Psoas muscle (tissue), 8 donors: ENCODE results near the gene LRCH4. TPM values are rescaled to one million over a fixed set of nuclear protein-coding genes. Genes with fewer than 3 reads are reported as not detected.

ENCODE experiments used
- ATAC-seq, 4 donors: fragments of 200-7000 bp; cut with Tn5 transposase; one replicate each; pipeline ENCODE4 v1.9.1; 2020; ENCODE audit warnings: moderate library complexity in 3 of 4, mild to moderate bottlenecking in 2 of 4
- DNase-seq, 2 donors: peaks; one replicate each; pipeline ENCODE4 v3.0.0-alpha.2; 2020
- H3K27ac ChIP-seq: fragments of 200-600 bp; one replicate; pipeline ENCODE4 v1.8.0; 2022
- H3K27me3 ChIP-seq, 3 donors: fragments of 200-600 bp in 1 of 3; one replicate each; pipeline versions ENCODE4 v1.6.1 to v1.8.0; 2013 to 2022; ENCODE audit warnings: low read length in 2 of 3, mild to moderate bottlenecking in 2 of 3, moderate library complexity in 1 of 3; ENCODE audit not compliant: insufficient read depth in 3 of 3
- H3K36me3 ChIP-seq, 2 donors: fragments of 200-600 bp in 1 of 2; one replicate each; pipeline versions ENCODE4 v1.6.1 to v1.8.0; 2013 to 2022; ENCODE audit warnings: low read depth in 1 of 2, mild to moderate bottlenecking in 1 of 2, moderate library complexity in 1 of 2; ENCODE audit not compliant: insufficient read depth in 1 of 2
- H3K4me1 ChIP-seq: fragments of 200-600 bp; one replicate; pipeline ENCODE4 v1.8.0; 2022
- H3K4me3 ChIP-seq: fragments of 200-600 bp; one replicate; pipeline ENCODE4 v1.8.0; 2022; ENCODE audit warnings: mild to moderate bottlenecking
- H3K9me3 ChIP-seq: fragments of 200-600 bp; one replicate; pipeline ENCODE4 v1.8.0; 2022
- CTCF ChIP-seq: fragments of 200-600 bp; IDR thresholded peaks from one replicate; pipeline ENCODE4 v1.8.0; 2022; ENCODE audit warnings: antibody characterized with exemption
- WGBS, 3 donors: extraction: QIAGEN DNeasy Blood & Tissue Kit; methylation state at CpG; one replicate each; pipeline versions ENCODE4 v1.1.6 to v1.1.7; 2013; 5-methylcytosine and 5-hydroxymethylcytosine counted together
- intact Hi-C, 2 donors: fragments of 100-400 bp; cut with DNase I; formaldehyde crosslinking; loops; one replicate each; pipeline versions ENCODE4 v1.11.0 to v1.14.2; 2022
- polyA plus RNA-seq, 3 donors: library from polyadenylated mRNA; stranded (reverse); fragments of 200-250 nt; gene quantifications; one replicate each; pipeline ENCODE4 v1.2.3, GENCODE V29; 2013
- total RNA-seq, 4 donors: library from RNA; stranded (reverse); fragmentation: NEBNext Ultra II Directional in 2 of 4; extraction: Animal tissue kit (Norgen Biotek cat#: 25700) in 2 of 4; gene quantifications; one replicate each; pipeline versions ENCODE4 v1.2.1 to v1.2.4, GENCODE V29; 2021 to 2023
- donor health status: healthy with polysubstance abuse.
- donor health status: DM: no; HTN: no; CAD: no; lungs with moderate emphysema.
- donor health status: Bipolar disorder and iron deficiency.
- donor health status: healthy.
- donor health status: DM: yes; HTN: yes; CAD: no.
- donor health status: DM: no; HTN: no; CAD: no.
- donor health status: DM: no; HTN: no; CAD: no.
- donor health status: DM: yes; HTN: yes; CAD: no.

The LRCH4 gene
- total and polyA plus RNA-seq, 7 donors = 16.7 to 41.5 (median 33.5) TPM

- 41 to 50% (median 44%) methylated on average over 20 of the region's 20 CpGs for WGBS, 3 donors
- peak overlapping the region; percentile 31 for H3K4me3 ChIP-seq
- H3K27ac ChIP-seq = no peak overlapping the region
- H3K36me3 ChIP-seq = no peaks in the 10 kb centered on the region
- no peak for TF ChIP-seq CTCF
- intact Hi-C loops = no loop called here
- no peaks in the 10 kb centered on the region for H3K9me3 ChIP-seq
- H3K27me3 ChIP-seq = no peaks in the 10 kb centered on the region
- H3K4me1 ChIP-seq = peaks cover 5% of the 10 kb centered on the region
- peak in 1 of 2 donors; percentile 71 for DNase-seq
- ATAC-seq = no peak
Observed at GRCh38 chr7:100590077-100590737, 4.3 kb upstream of the LRCH4 start.

GRCh38 chr7:100589341-100589947, 3.5 kb upstream of the LRCH4 start:
- no peaks in the 10 kb centered on the region for H3K9me3 ChIP-seq
- no peak overlapping the region for H3K27ac ChIP-seq
- no peaks in the 10 kb centered on the region for H3K36me3 ChIP-seq
- TF ChIP-seq CTCF = no peak
- no peak overlapping the region for H3K4me3 ChIP-seq
- intact Hi-C loops = loop anchor here in 1 of 2 donors (5.0 kb wide), 1 partner anchor 88 kb away; no protein-coding TSS in a partner anchor
- WGBS, 3 donors = 43 to 47% (median 44%) methylated on average over 7 of the region's 7 CpGs
- DNase-seq (no peak), ATAC-seq (no peak)
- no peaks in the 10 kb centered on the region for H3K27me3 ChIP-seq
- H3K4me1 ChIP-seq = peaks cover 12% of the 10 kb centered on the region

- 61 to 78% (median 65%) methylated on average over 1 of the region's 1 CpG for WGBS, 3 donors
- Histone ChIP-seq H3K27me3 (no peaks in the 10 kb centered on the region), H3K9me3 (no peaks in the 10 kb centered on the region), H3K27ac (no peak overlapping the region), H3K4me1 (peaks cover 17% of the 10 kb centered on the region), H3K4me3 (no peak overlapping the region), H3K36me3 (no peaks in the 10 kb centered on the region)
- ATAC-seq (no peak), DNase-seq (no peak)
- no peak for TF ChIP-seq CTCF
- intact Hi-C loops = loop anchor here in 1 of 2 donors (5.0 kb wide), 1 partner anchor 89 kb away; no protein-coding TSS in a partner anchor
Observed at GRCh38 chr7:100588438-100588837, 2.5 kb upstream of the LRCH4 start.

- WGBS, 3 donors = 0 to 1% (median 0%) methylated on average over 51 to 53 of the region's 53 CpGs
- intact Hi-C loops = loop anchor here (1.0 to 5.0 kb wide), 3 partner anchors 18 to 91 kb away; partner anchors contain the start of gene MOSPD3 (in 1 of the 2)
- TF ChIP-seq CTCF = no peak
- Histone ChIP-seq H3K27me3 (no peaks in the 10 kb centered on the region), H3K9me3 (no peaks in the 10 kb centered on the region), H3K36me3 (peaks cover 0 to 17% of the 10 kb centered on the region in 2 donors), H3K27ac (peak within 1 kb of the TSS; percentile 97), H3K4me1 (peaks cover 20% of the 10 kb centered on the region), H3K4me3 (peak within 1 kb of the TSS; percentile 100)
- DNase-seq = peak; percentile 100
- ATAC-seq = peak; percentile 92 to 94 (median 94)
Observed at GRCh38 chr7:100586266-100587025, 517 bp upstream of the LRCH4 start, which contains the start of gene FBXO24. Gene FBXO24, plus strand, starts transcription at chr7:100586328. Its CDS starts 298 bp downstream, at chr7:100586626.
